ENCODE data around the gene PHTF2. TPM values are rescaled to one million over a fixed set of nuclear protein-coding genes. Genes with fewer than 3 reads are reported as not detected.

Gene PHTF2
- polyA plus RNA-seq, 3 donors = 10.1 to 34.3 (median 10.3) TPM

GRCh38 chr7:77895905-77896304 is 97.3 kb downstream of the PHTF2 start:
- DNase-seq = no peak
- H2AFZ ChIP-seq (ENCODE audit: insufficient read depth, low read depth, low read length, poor library complexity, severe bottlenecking) = no peak overlapping the region
- H3K27ac ChIP-seq (ENCODE audit: low read depth in 1 of 2, low read length in 2 of 2) = no peak overlapping the region
- no peak overlapping the region for H3K4me3 Mint-ChIP-seq
- no peaks in the 10 kb centered on the region for H3K4me1 ChIP-seq (ENCODE audit: control insufficient read depth in 1 of 2, insufficient read depth in 2 of 2, low read length in 2 of 2)
- no peak overlapping the region for H3K9ac ChIP-seq (ENCODE audit: insufficient read depth, low read length, poor library complexity, severe bottlenecking)
- WGBS (ENCODE audit: insufficient coverage) = no CpG with 5 or more reads among the region's 3 CpGs
- peaks cover 7% of the 10 kb centered on the region for H4K20me1 ChIP-seq (ENCODE audit: insufficient read depth, low read length)
- no peaks in the 10 kb centered on the region for H3K27me3 ChIP-seq (ENCODE audit: control insufficient read depth in 2 of 2, insufficient read depth in 2 of 2, low read length in 2 of 2)
- intact Hi-C loops (cut with micrococcal nuclease) = no loop called here
- no peak for TF ChIP-seq CTCF (IDR thresholded peaks at IDR 0.05)
- no peaks in the 10 kb centered on the region for H3K9me3 ChIP-seq (replicated peaks in 1 of 2; ENCODE audit: control insufficient read depth in 1 of 2, insufficient read depth in 1 of 2, low read length in 2 of 2)
- H3K27me3 Mint-ChIP-seq (ENCODE audit: low read depth in 3 of 3) = no peaks in the 10 kb centered on the region
- no peak overlapping the region for H3K4me3 ChIP-seq (replicated peaks in 1 of 3; ENCODE audit: low read depth in 2 of 3, low read length in 3 of 3)
- peaks cover 6% of the 10 kb centered on the region for H3K4me1 Mint-ChIP-seq
- H3K27ac Mint-ChIP-seq = no peak overlapping the region
- no peaks in the 10 kb centered on the region for H3K9me3 Mint-ChIP-seq
- peaks cover 0 to 3% of the 10 kb centered on the region in 2 donors for H3K36me3 ChIP-seq (replicated peaks in 1 of 2; ENCODE audit: control insufficient read depth in 1 of 2, insufficient read depth in 2 of 2, low read length in 2 of 2)
- peaks cover 5 to 15% of the 10 kb centered on the region in 2 donors for H3K36me3 Mint-ChIP-seq
- H3K4me2 ChIP-seq (replicated peaks; ENCODE audit: extremely low read depth, low read length, poor library complexity, severe bottlenecking) = no peak overlapping the region
- H3K79me2 ChIP-seq (ENCODE audit: insufficient read depth, low read length) = peaks cover 4% of the 10 kb centered on the region

GRCh38 chr7:77897004-77897547 is 98.5 kb downstream of the PHTF2 start:
- no peak overlapping the region for H3K4me3 Mint-ChIP-seq
- no peak overlapping the region for H3K4me3 ChIP-seq (replicated peaks in 1 of 3; ENCODE audit: low read depth in 2 of 3, low read length in 3 of 3)
- H3K27ac ChIP-seq (ENCODE audit: low read depth in 1 of 2, low read length in 2 of 2) = no peak overlapping the region

More at GRCh38 chr7:77897004-77897547, 98.5 kb downstream of the PHTF2 start:
- Histone ChIP-seq H3K9me3 (replicated peaks in 1 of 2; ENCODE audit: control insufficient read depth in 1 of 2, insufficient read depth in 1 of 2, low read length in 2 of 2) (no peaks in the 10 kb centered on the region), H3K4me1 (ENCODE audit: control insufficient read depth in 1 of 2, insufficient read depth in 2 of 2, low read length in 2 of 2) (no peaks in the 10 kb centered on the region), H4K20me1 (ENCODE audit: insufficient read depth, low read length) (peaks cover 7% of the 10 kb centered on the region), H3K79me2 (ENCODE audit: insufficient read depth, low read length) (no peaks in the 10 kb centered on the region), H3K9ac (ENCODE audit: insufficient read depth, low read length, poor library complexity, severe bottlenecking) (no peak overlapping the region), H2AFZ (ENCODE audit: insufficient read depth, low read depth, low read length, poor library complexity, severe bottlenecking) (no peak overlapping the region), H3K4me2 (replicated peaks; ENCODE audit: extremely low read depth, low read length, poor library complexity, severe bottlenecking) (no peak overlapping the region), H3K36me3 (replicated peaks in 1 of 2; ENCODE audit: control insufficient read depth in 1 of 2, insufficient read depth in 2 of 2, low read length in 2 of 2) (peaks cover 9% of the 10 kb centered on the region in 2 donors), H3K27me3 (ENCODE audit: control insufficient read depth in 2 of 2, insufficient read depth in 2 of 2, low read length in 2 of 2) (no peaks in the 10 kb centered on the region)
- no peak overlapping the region for H3K27ac Mint-ChIP-seq
- WGBS (ENCODE audit: insufficient coverage) = no CpG with 5 or more reads among the region's 1 CpG
- H3K4me1 Mint-ChIP-seq = peaks cover 6% of the 10 kb centered on the region
- H3K9me3 Mint-ChIP-seq = no peaks in the 10 kb centered on the region
- DNase-seq = no peak
- intact Hi-C loops (cut with micrococcal nuclease) = no loop called here
- H3K27me3 Mint-ChIP-seq (ENCODE audit: low read depth in 3 of 3) = no peaks in the 10 kb centered on the region
- peaks cover 9 to 18% of the 10 kb centered on the region in 2 donors for H3K36me3 Mint-ChIP-seq
- no peak for TF ChIP-seq CTCF (IDR thresholded peaks at IDR 0.05)

Measured in CD14-positive monocyte (primary cell).